HCT116 (cell line): Measurements from ENCODE around the gene SETD2. TPM values are rescaled to one million over a fixed set of nuclear protein-coding genes. Genes with fewer than 3 reads are reported as not detected.

Experiments used
- ATAC-seq: fragments of 200-7000 bp; cut with Tn5 transposase; 2 replicates; pipeline ENCODE4 v1.9.1; 2020; ENCODE audit warnings: mild to moderate bottlenecking, moderate library complexity
- BruUV-seq: library from RNA; stranded (reverse); fragments of 400-500 nt; replicated peaks from 2 replicates; lab custom pipeline; 2021; lab: Mats Ljungman, UMichigan
- CTCF ChIA-PET: fragments of 300-600 bp; sonication (Branson Sonifier 250); formaldehyde crosslinking; loops from one replicate; lab custom pipeline; 2021; ENCODE audit warnings: antibody characterized with exemption; lab: Charles Lee
- POLR2A ChIA-PET: fragments of 300-600, 350-600 bp; sonication (Branson Sonifier 250); formaldehyde crosslinking; loops from one replicate; lab custom pipeline; 2021; ENCODE audit warnings: antibody characterized with exemption; lab: Charles Lee
- RAD21 ChIA-PET, 2 experiments: fragments of 300-600 bp; sonication (Branson Sonifier 250); formaldehyde crosslinking; loops; one replicate each; lab custom pipeline; 2023; ENCODE audit warnings: low total read pairs in 2 of 2; ENCODE audit not compliant: uncharacterized antibody in 2 of 2, unreplicated experiment in 2 of 2, low non-redundant PET in 1 of 2; lab: Charles Lee
- DNase-seq: peaks from one replicate; pipeline ENCODE4 v3.0.0-alpha.2; 2010; ENCODE audit warnings: low read depth, low spot score
- H2AFZ ChIP-seq: fragments of 200-600 bp; shearing (Covaris generic), sonication (generic); 2 replicates; pipeline ENCODE4 v1.6.1; 2017; ENCODE audit warnings: low read depth, mixed run types, mixed read lengths, antibody characterized with exemption, low read length; ENCODE audit not compliant: poor library complexity, severe bottlenecking
- H3K27ac ChIP-seq: 2 replicates; pipeline ENCODE4 v1.5.1; 2012; ENCODE audit warnings: low read depth, low read length
- H3K27me3 ChIP-seq: fragments of 200-600 bp; sonication (generic); 2 replicates; pipeline ENCODE4 v1.6.1; 2016; ENCODE audit warnings: mixed run types, low read length, mixed read lengths; ENCODE audit not compliant: insufficient read depth
- H3K36me3 ChIP-seq, 2 experiments: fragments of 200-500 bp in 1 of 2; fragments of 200-600 bp in 1 of 2; sonication (Bioruptor generic) in 1 of 2; sonication (generic) in 1 of 2; 2 replicates each; pipeline versions ENCODE4 v1.5.1 to v1.6.1; 2014 to 2016; ENCODE audit warnings: low read length in 2 of 2, inconsistent platforms in 1 of 2, mixed read lengths in 1 of 2, mixed run types in 1 of 2; ENCODE audit not compliant: insufficient read depth in 2 of 2, control insufficient read depth in 1 of 2
- H3K4me1 ChIP-seq, 2 experiments: fragments of 200-600 bp in 1 of 2; sonication (generic) in 1 of 2; 2 replicates each; pipeline versions ENCODE4 v1.5.1 to v1.6.1; 2012 to 2017; ENCODE audit warnings: low read length in 2 of 2, inconsistent platforms in 1 of 2, mild to moderate bottlenecking in 1 of 2, mixed read lengths in 1 of 2, mixed run types in 1 of 2, moderate library complexity in 1 of 2; ENCODE audit not compliant: insufficient read depth in 2 of 2, control insufficient read depth in 1 of 2
- H3K4me2 ChIP-seq: fragments of 200-600 bp; sonication (generic); 2 replicates; pipeline ENCODE4 v1.6.1; 2017; ENCODE audit warnings: mixed run types, low read length, mixed read lengths
- H3K4me3 ChIP-seq, 2 experiments: fragments of 200-600 bp in 1 of 2; sonication (generic) in 1 of 2; replicated peaks in 1 of 2; 2 replicates each; pipeline ENCODE4 v1.5.1; 2011 to 2016; ENCODE audit warnings: low read length in 2 of 2, control low read depth in 1 of 2, low read depth in 1 of 2, mild to moderate bottlenecking in 1 of 2, mixed read lengths in 1 of 2, mixed run types in 1 of 2
- H3K79me2 ChIP-seq: fragments of 200-600 bp; sonication (generic); 2 replicates; pipeline ENCODE4 v1.6.1; 2017; ENCODE audit warnings: mild to moderate bottlenecking, mixed run types, low read length, moderate library complexity, mixed read lengths; ENCODE audit not compliant: insufficient read depth
- H3K9ac ChIP-seq: fragments of 200-600 bp; sonication (generic); 2 replicates; pipeline ENCODE4 v1.6.1; 2016; ENCODE audit warnings: low read length, mixed read lengths
- H3K9me2 ChIP-seq: fragments of 200-600 bp; sonication (generic), shearing (Covaris generic); 2 replicates; pipeline ENCODE4 v1.6.1; 2017; ENCODE audit warnings: mixed run types, mild to moderate bottlenecking, moderate library complexity; ENCODE audit not compliant: insufficient read depth
- H3K9me3 ChIP-seq, 2 experiments: fragments of 200-500 bp in 1 of 2; fragments of 200-600 bp in 1 of 2; sonication (Bioruptor generic) in 1 of 2; sonication (generic) in 1 of 2; 2 replicates each; pipeline ENCODE4 v1.6.1; 2014 to 2017; ENCODE audit warnings: low read length in 2 of 2, mixed read lengths in 2 of 2, inconsistent platforms in 1 of 2, low read depth in 1 of 2, mild to moderate bottlenecking in 1 of 2, mixed run types in 1 of 2, moderate library complexity in 1 of 2; ENCODE audit not compliant: control insufficient read depth in 1 of 2, insufficient read depth in 1 of 2
- H4K20me1 ChIP-seq: fragments of 200-600 bp; sonication (generic), shearing (Covaris generic); 2 replicates; pipeline ENCODE4 v1.6.1; 2017; ENCODE audit warnings: mixed run types, mild to moderate bottlenecking, moderate library complexity; ENCODE audit not compliant: insufficient read depth
- CBX3 ChIP-seq: IDR thresholded peaks from 2 replicates; pipeline ENCODE4 v1.6.1; 2012; ENCODE audit warnings: low read depth
- CEBPB ChIP-seq: IDR thresholded peaks from 2 replicates; pipeline ENCODE4 v1.6.1; 2012; ENCODE audit warnings: low read depth
- EGR1 ChIP-seq: IDR thresholded peaks from 2 replicates; pipeline ENCODE4 v1.6.1; 2012; ENCODE audit warnings: low read depth
- ELF1 ChIP-seq: IDR thresholded peaks from 2 replicates; pipeline ENCODE4 v1.6.1; 2012; ENCODE audit warnings: low read depth, borderline replicate concordance
- EZH2 ChIP-seq: fragments of 200-600 bp; sonication (generic); IDR thresholded peaks from 2 replicates; pipeline ENCODE4 v1.6.1; 2017; ENCODE audit warnings: antibody characterized with exemption, mixed run types
- EZH2phosphoT487 ChIP-seq: fragments of 200-600 bp; IDR thresholded peaks from 2 replicates; pipeline ENCODE4 v1.6.1; 2018; ENCODE audit warnings: antibody characterized with exemption, borderline replicate concordance
- POLR2A ChIP-seq: IDR thresholded peaks from 2 replicates; pipeline ENCODE4 v1.7.0; 2011; ENCODE audit warnings: borderline replicate concordance; ENCODE audit not compliant: insufficient read depth, insufficient read length; ENCODE audit errors: extremely low read depth
- POLR2AphosphoS5 ChIP-seq: IDR thresholded peaks from 2 replicates; pipeline ENCODE4 v1.6.1; 2011; ENCODE audit warnings: mild to moderate bottlenecking, low read depth, low read length, moderate library complexity
- RAD21 ChIP-seq: IDR thresholded peaks from 2 replicates; pipeline ENCODE4 v1.6.1; 2012; ENCODE audit warnings: low read depth, mild to moderate bottlenecking
- SP1 ChIP-seq: IDR thresholded peaks from 2 replicates; pipeline ENCODE4 v1.6.1; 2012; ENCODE audit warnings: low read depth
- TCF7L2 ChIP-seq: IDR thresholded peaks from 2 replicates; pipeline ENCODE4 v1.7.0; 2011; ENCODE audit warnings: borderline replicate concordance, inconsistent platforms; ENCODE audit not compliant: insufficient read depth, insufficient read length; ENCODE audit errors: extremely low read depth
- YY1 ChIP-seq: IDR thresholded peaks from 2 replicates; pipeline ENCODE4 v1.6.1; 2011; ENCODE audit warnings: low read length, low read depth, moderate library complexity, mild to moderate bottlenecking; ENCODE audit not compliant: insufficient replicate concordance; ENCODE audit errors: extremely low read depth
- ZFX ChIP-seq: fragments of 450-650 bp; IDR thresholded peaks from 2 replicates; pipeline ENCODE4 v1.6.1; 2017
- ZNF274 ChIP-seq: fragments of 200-500 bp; sonication (Bioruptor generic); IDR thresholded peaks from 2 replicates; pipeline ENCODE4 v1.6.1; 2014; ENCODE audit warnings: mild to moderate bottlenecking, low read depth, low read length, inconsistent platforms
- intact Hi-C: fragments of 100-400 bp; cut with micrococcal nuclease; formaldehyde crosslinking; loops from 2 replicates; pipeline ENCODE4 v1.10.0; 2022
- total RNA-seq: library from RNA; stranded (reverse); gene quantifications from one replicate; pipeline ENCODE4 v1.2.1, GENCODE V29; 2021; ENCODE audit not compliant: unreplicated experiment
- TF ChIP-seq, protein P1 (sequence below): IDR thresholded peaks from 2 replicates; pipeline ENCODE4 v1.6.1; 2012; ENCODE audit warnings: low read depth
- TF ChIP-seq, protein P2 (sequence below): IDR thresholded peaks from 2 replicates; pipeline ENCODE4 v1.6.1; 2012
- TF ChIP-seq, protein P3 (sequence below), 3 experiments: fragments of 200-600 bp in 1 of 3; sonication (generic) in 1 of 3; IDR thresholded peaks in 2 of 3; conservative IDR thresholded peaks in 1 of 3; 2 replicates each; pipeline ENCODE4 v1.5.1; 2012 to 2017; ENCODE audit warnings: low read depth in 2 of 3, low read length in 2 of 3, antibody characterized with exemption in 1 of 3, borderline replicate concordance in 1 of 3, control low read depth in 1 of 3, mild to moderate bottlenecking in 1 of 3, mixed read lengths in 1 of 3, mixed run types in 1 of 3, moderate library complexity in 1 of 3; ENCODE audit not compliant: insufficient read depth in 1 of 3
- TF ChIP-seq, protein P4 (sequence below): IDR thresholded peaks from 2 replicates; pipeline ENCODE4 v1.6.1; 2012

SETD2 gene
- total RNA-seq, 1 experiment from 2014 or later: 33.0 TPM

GRCh38 chr3:47149339-47149933 is 14.5 kb downstream of the SETD2 start:
- Histone ChIP-seq H4K20me1 (peaks cover 19% of the 10 kb centered on the region; the same call in 1 of the 2 replicates), H3K79me2 (peaks cover 98% of the 10 kb centered on the region), H3K36me3 (no peaks in the 10 kb centered on the region), H3K4me2 (no peak overlapping the region), H3K4me3 (no peak overlapping the region), H3K9me2 (no peaks in the 10 kb centered on the region), H3K4me1 (peaks cover 7 to 10% of the 10 kb centered on the region in 2 experiments; a peak in 1 of 4 replicates), H2AFZ (no peak overlapping the region), H3K27me3 (no peaks in the 10 kb centered on the region), H3K27ac (no peak overlapping the region), H3K9ac (no peak overlapping the region), H3K9me3 (no peaks in the 10 kb centered on the region)
- POLR2A ChIA-PET: no interaction called here
- no TSS peak for BruUV-seq
- RAD21 ChIA-PET: no interaction called here
- CTCF ChIA-PET: no interaction called here
- no peak for TF ChIP-seq EGR1
- TF ChIP-seq CBX3: no peak
- no peak for TF ChIP-seq POLR2A
- TF ChIP-seq SP1: no peak
- no peak for TF ChIP-seq RAD21
- no peak for TF ChIP-seq TCF7L2
- no peak for TF ChIP-seq EZH2phosphoT487
- no peak for TF ChIP-seq ELF1
- no peak for TF ChIP-seq ZNF274
- TF ChIP-seq, protein P1, sequence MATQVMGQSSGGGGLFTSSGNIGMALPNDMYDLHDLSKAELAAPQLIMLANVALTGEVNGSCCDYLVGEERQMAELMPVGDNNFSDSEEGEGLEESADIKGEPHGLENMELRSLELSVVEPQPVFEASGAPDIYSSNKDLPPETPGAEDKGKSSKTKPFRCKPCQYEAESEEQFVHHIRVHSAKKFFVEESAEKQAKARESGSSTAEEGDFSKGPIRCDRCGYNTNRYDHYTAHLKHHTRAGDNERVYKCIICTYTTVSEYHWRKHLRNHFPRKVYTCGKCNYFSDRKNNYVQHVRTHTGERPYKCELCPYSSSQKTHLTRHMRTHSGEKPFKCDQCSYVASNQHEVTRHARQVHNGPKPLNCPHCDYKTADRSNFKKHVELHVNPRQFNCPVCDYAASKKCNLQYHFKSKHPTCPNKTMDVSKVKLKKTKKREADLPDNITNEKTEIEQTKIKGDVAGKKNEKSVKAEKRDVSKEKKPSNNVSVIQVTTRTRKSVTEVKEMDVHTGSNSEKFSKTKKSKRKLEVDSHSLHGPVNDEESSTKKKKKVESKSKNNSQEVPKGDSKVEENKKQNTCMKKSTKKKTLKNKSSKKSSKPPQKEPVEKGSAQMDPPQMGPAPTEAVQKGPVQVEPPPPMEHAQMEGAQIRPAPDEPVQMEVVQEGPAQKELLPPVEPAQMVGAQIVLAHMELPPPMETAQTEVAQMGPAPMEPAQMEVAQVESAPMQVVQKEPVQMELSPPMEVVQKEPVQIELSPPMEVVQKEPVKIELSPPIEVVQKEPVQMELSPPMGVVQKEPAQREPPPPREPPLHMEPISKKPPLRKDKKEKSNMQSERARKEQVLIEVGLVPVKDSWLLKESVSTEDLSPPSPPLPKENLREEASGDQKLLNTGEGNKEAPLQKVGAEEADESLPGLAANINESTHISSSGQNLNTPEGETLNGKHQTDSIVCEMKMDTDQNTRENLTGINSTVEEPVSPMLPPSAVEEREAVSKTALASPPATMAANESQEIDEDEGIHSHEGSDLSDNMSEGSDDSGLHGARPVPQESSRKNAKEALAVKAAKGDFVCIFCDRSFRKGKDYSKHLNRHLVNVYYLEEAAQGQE: no peak
- no peak for TF ChIP-seq POLR2AphosphoS5
- TF ChIP-seq, protein P2, sequence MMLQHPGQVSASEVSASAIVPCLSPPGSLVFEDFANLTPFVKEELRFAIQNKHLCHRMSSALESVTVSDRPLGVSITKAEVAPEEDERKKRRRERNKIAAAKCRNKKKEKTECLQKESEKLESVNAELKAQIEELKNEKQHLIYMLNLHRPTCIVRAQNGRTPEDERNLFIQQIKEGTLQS: no peak
- no peak for TF ChIP-seq EZH2
- TF ChIP-seq, protein P3, sequence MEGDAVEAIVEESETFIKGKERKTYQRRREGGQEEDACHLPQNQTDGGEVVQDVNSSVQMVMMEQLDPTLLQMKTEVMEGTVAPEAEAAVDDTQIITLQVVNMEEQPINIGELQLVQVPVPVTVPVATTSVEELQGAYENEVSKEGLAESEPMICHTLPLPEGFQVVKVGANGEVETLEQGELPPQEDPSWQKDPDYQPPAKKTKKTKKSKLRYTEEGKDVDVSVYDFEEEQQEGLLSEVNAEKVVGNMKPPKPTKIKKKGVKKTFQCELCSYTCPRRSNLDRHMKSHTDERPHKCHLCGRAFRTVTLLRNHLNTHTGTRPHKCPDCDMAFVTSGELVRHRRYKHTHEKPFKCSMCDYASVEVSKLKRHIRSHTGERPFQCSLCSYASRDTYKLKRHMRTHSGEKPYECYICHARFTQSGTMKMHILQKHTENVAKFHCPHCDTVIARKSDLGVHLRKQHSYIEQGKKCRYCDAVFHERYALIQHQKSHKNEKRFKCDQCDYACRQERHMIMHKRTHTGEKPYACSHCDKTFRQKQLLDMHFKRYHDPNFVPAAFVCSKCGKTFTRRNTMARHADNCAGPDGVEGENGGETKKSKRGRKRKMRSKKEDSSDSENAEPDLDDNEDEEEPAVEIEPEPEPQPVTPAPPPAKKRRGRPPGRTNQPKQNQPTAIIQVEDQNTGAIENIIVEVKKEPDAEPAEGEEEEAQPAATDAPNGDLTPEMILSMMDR (IDR thresholded peaks at IDR 0.05 in 2 of 3, conservative IDR thresholded peaks at IDR 0.05 in 1 of 3; ENCODE audit: borderline replicate concordance in 1 of 3, insufficient read depth in 1 of 3, low read depth in 2 of 3, low read length in 2 of 3): no peak
- no peak for TF ChIP-seq CEBPB
- TF ChIP-seq, protein P4, sequence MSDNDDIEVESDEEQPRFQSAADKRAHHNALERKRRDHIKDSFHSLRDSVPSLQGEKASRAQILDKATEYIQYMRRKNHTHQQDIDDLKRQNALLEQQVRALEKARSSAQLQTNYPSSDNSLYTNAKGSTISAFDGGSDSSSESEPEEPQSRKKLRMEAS: no peak
- no peak for TF ChIP-seq YY1
- no peak for TF ChIP-seq ZFX
- no peak for ATAC-seq
- no peak for DNase-seq
- intact Hi-C loops: no loop called here
